OCI-LY3 (cell line): ENCODE measurements around the gene DOCK8.

Source experiments
- H2AFZ ChIP-seq: fragments of 200-600, 300-600 bp; shearing (Covaris generic); 2 replicates; pipeline ENCODE4 v1.6.0; 2014; ENCODE audit warnings: antibody characterized with exemption, low read depth, low read length
- H3K27ac ChIP-seq: fragments of 200-600, 300-600 bp; sonication (generic); 2 replicates; pipeline ENCODE4 v1.5.1; 2014; ENCODE audit warnings: mild to moderate bottlenecking, low read length, moderate library complexity, mixed read lengths
- H3K27me3 ChIP-seq: fragments of 200-600, 300-600 bp; sonication (generic); 2 replicates; pipeline ENCODE4 v1.6.1; 2014; ENCODE audit warnings: low read depth, low read length, mixed read lengths
- H3K36me3 ChIP-seq: fragments of 200-600, 300-600 bp; sonication (generic); replicated peaks from 2 replicates; pipeline ENCODE3; 2014; ENCODE audit warnings: low read depth, low read length, mixed read lengths
- H3K4me1 ChIP-seq: fragments of 300-600, 200-600 bp; sonication (generic); 2 replicates; pipeline ENCODE4 v1.6.1; 2014; ENCODE audit warnings: low read length, mixed read lengths
- H3K4me2 ChIP-seq: fragments of 200-600, 300-600 bp; sonication (generic); 2 replicates; pipeline ENCODE4 v1.6.1; 2014; ENCODE audit warnings: low read length, mixed read lengths
- H3K4me3 ChIP-seq: fragments of 300-600, 200-600 bp; sonication (generic); 2 replicates; pipeline ENCODE4 v1.5.1; 2014; ENCODE audit warnings: antibody characterized with exemption, mild to moderate bottlenecking, low read length, moderate library complexity
- H3K79me2 ChIP-seq: fragments of 300-600, 200-600 bp; shearing (Covaris generic); 2 replicates; pipeline ENCODE4 v1.6.1; 2014; ENCODE audit warnings: mild to moderate bottlenecking, low read length, mixed read lengths
- H3K9ac ChIP-seq: fragments of 300-600, 200-600 bp; shearing (Covaris generic); 2 replicates; pipeline ENCODE4 v1.6.0; 2014; ENCODE audit warnings: mild to moderate bottlenecking, low read length, moderate library complexity
- H3K9me3 ChIP-seq: fragments of 200-600, 300-600 bp; shearing (Covaris generic); 2 replicates; pipeline ENCODE4 v1.6.1; 2014; ENCODE audit warnings: low read length, mixed read lengths; ENCODE audit not compliant: insufficient read depth
- H4K20me1 ChIP-seq: fragments of 200-600, 300-600 bp; sonication (generic); 2 replicates; pipeline ENCODE4 v1.6.1; 2016; ENCODE audit warnings: low read length, mixed read lengths; ENCODE audit not compliant: insufficient read depth
- CTCF ChIP-seq: fragments of 200-600, 300-600 bp; sonication (generic); IDR thresholded peaks from 2 replicates; pipeline ENCODE4 v1.5.1; 2014; ENCODE audit warnings: antibody characterized with exemption, low read length, low read depth
- EZH2phosphoT487 ChIP-seq: fragments of 200-600 bp; shearing (Covaris generic); IDR thresholded peaks from 2 replicates; pipeline ENCODE4 v1.6.1; 2018; ENCODE audit warnings: antibody characterized with exemption, mixed run types, low read depth

Gene DOCK8

GRCh38 chr9:297104-297972, 82.7 kb downstream of the DOCK8 start:
- Histone ChIP-seq H3K4me3 (peak overlapping the region; percentile 28; the same call in 1 of the 2 replicates), H3K9ac (no peak overlapping the region; the same call in 1 of the 2 replicates), H3K79me2 (no peaks in the 10 kb centered on the region), H3K27ac (peak overlapping the region; percentile 52), H3K9me3 (no peaks in the 10 kb centered on the region), H2AFZ (no peak overlapping the region), H3K27me3 (no peaks in the 10 kb centered on the region), H4K20me1 (0 out of 2 replicates have a peak, but pooled peaks cover 7% of the 10 kb centered on the region), H3K36me3 (peaks cover 16% of the 10 kb centered on the region), H3K4me2 (peak overlapping the region; percentile 53), H3K4me1 (peaks cover 19% of the 10 kb centered on the region)
- no peak for TF ChIP-seq EZH2phosphoT487
- TF ChIP-seq CTCF = no peak

GRCh38 chr9:303502-303901, 88.8 kb downstream of the DOCK8 start:
- Histone ChIP-seq H2AFZ (no peak overlapping the region), H3K36me3 (peaks cover 11% of the 10 kb centered on the region), H3K4me3 (no peak overlapping the region)

GRCh38 chr9:304106-304505, 89.4 kb downstream of the DOCK8 start:
- no peak overlapping the region for H2AFZ ChIP-seq
- H4K20me1 ChIP-seq = no peaks in the 10 kb centered on the region
- H3K79me2 ChIP-seq = no peaks in the 10 kb centered on the region
- H3K4me1 ChIP-seq = no peaks in the 10 kb centered on the region
- TF ChIP-seq EZH2phosphoT487 (no peak), CTCF (no peak)
- H3K9ac ChIP-seq = no peak overlapping the region
- peaks cover 11% of the 10 kb centered on the region for H3K36me3 ChIP-seq
- H3K27ac ChIP-seq = no peak overlapping the region
- H3K4me3 ChIP-seq = no peak overlapping the region
- no peaks in the 10 kb centered on the region for H3K9me3 ChIP-seq
- H3K4me2 ChIP-seq = no peak overlapping the region
- H3K27me3 ChIP-seq = no peaks in the 10 kb centered on the region

More at GRCh38 chr9:303502-303901, 88.8 kb downstream of the DOCK8 start:
- no peaks in the 10 kb centered on the region for H3K4me1 ChIP-seq
- H4K20me1 ChIP-seq = no peaks in the 10 kb centered on the region
- H3K9me3 ChIP-seq = no peaks in the 10 kb centered on the region
- TF ChIP-seq CTCF = no peak
- no peak overlapping the region for H3K27ac ChIP-seq
- no peak overlapping the region for H3K9ac ChIP-seq
- H3K79me2 ChIP-seq = no peaks in the 10 kb centered on the region
- no peaks in the 10 kb centered on the region for H3K27me3 ChIP-seq
- H3K4me2 ChIP-seq = no peak overlapping the region

GRCh38 chr9:304519-305185, 90.0 kb downstream of the DOCK8 start:
- Histone ChIP-seq H3K27ac (no peak overlapping the region), H3K27me3 (no peaks in the 10 kb centered on the region)

More at GRCh38 chr9:304519-305185, 90.0 kb downstream of the DOCK8 start:
- Histone ChIP-seq H4K20me1 (no peaks in the 10 kb centered on the region), H3K4me2 (no peak overlapping the region), H3K79me2 (no peaks in the 10 kb centered on the region), H2AFZ (no peak overlapping the region), H3K4me1 (no peaks in the 10 kb centered on the region), H3K4me3 (no peak overlapping the region), H3K9me3 (no peaks in the 10 kb centered on the region), H3K36me3 (peaks cover 11% of the 10 kb centered on the region), H3K9ac (no peak overlapping the region)
- TF ChIP-seq EZH2phosphoT487 = no peak
